ENCODE results near the gene PLEKHA5.
"Not testable (repeated sequence)": the region's sequence is repeated elsewhere in the genome, so short reads cannot be mapped to it uniquely, and the experiment has no call there.

The PLEKHA5 gene

GRCh38 chr12:19223018-19223417 is 93.5 kb downstream of the PLEKHA5 start:
- TF ChIP-seq CTCF (IDR thresholded peaks at IDR 0.05; ENCODE audit: extremely low read depth, insufficient read depth, missing control alignments): no peak
- no peak for DNase-seq (ENCODE audit: low spot score)
- in situ Hi-C loops (cut with MboI; ENCODE audit: low pct_unique_long_range_greater_than_20kb, low sequenced_read_pairs, unreplicated experiment): no loop called here

DNA sequence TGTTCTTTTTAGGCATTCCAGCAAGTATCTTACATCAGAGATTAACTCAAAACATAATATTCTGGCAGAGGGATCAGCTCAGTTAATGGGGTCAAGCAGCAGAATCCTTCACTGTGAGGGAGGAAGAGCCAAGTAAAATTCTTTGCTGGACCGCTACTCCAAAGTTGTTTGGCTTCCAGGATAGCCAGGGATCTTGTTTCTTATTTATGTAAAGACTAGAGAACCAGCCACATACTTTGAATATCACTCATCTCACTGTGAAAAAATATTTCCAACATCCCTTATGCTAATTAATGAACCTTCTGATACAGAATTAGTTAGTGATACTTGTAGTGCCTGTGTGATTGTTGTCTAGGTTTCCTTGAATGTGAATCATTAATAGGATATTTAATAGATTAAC is 94.2 kb downstream of the PLEKHA5 start:
- TF ChIP-seq CTCF (IDR thresholded peaks at IDR 0.05; ENCODE audit: extremely low read depth, insufficient read depth, missing control alignments): no peak
- no peak for DNase-seq (ENCODE audit: low spot score)
- in situ Hi-C loops (cut with MboI; ENCODE audit: low pct_unique_long_range_greater_than_20kb, low sequenced_read_pairs, unreplicated experiment): no loop called here

- no peak for TF ChIP-seq CTCF (IDR thresholded peaks at IDR 0.05; ENCODE audit: extremely low read depth, insufficient read depth, missing control alignments)
- in situ Hi-C loops (cut with MboI; ENCODE audit: low pct_unique_long_range_greater_than_20kb, low sequenced_read_pairs, unreplicated experiment): no loop called here
- no peak for DNase-seq (ENCODE audit: low spot score)
Measured at GRCh38 chr12:19224746-19225145, 95.2 kb downstream of the PLEKHA5 start.

GRCh38 chr12:19227190-19227879 is 97.8 kb downstream of the PLEKHA5 start:
- in situ Hi-C loops (cut with MboI; ENCODE audit: low pct_unique_long_range_greater_than_20kb, low sequenced_read_pairs, unreplicated experiment): no loop called here
- no peak for TF ChIP-seq CTCF (IDR thresholded peaks at IDR 0.05; ENCODE audit: extremely low read depth, insufficient read depth, missing control alignments)
- no peak for DNase-seq (ENCODE audit: low spot score)

DNA sequence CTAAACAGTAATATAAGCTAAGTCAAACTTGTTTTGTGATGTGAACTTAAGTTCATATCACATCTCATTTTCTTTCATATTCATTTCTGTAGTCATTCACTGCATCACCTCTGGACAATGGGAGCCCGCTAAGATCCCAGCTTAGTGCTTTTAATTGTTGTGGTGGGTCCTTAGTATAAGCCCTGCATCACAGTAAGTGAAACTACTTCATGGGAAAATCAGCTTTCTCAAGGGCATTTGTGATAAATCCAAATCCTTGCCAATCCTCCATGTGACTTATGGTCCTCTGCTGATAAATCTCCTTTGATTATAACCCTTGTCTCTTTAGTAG is 98.3 kb downstream of the PLEKHA5 start:
- in situ Hi-C loops (cut with MboI; ENCODE audit: low pct_unique_long_range_greater_than_20kb, low sequenced_read_pairs, unreplicated experiment): no loop called here
- no peak for DNase-seq (ENCODE audit: low spot score)
- TF ChIP-seq CTCF (IDR thresholded peaks at IDR 0.05; ENCODE audit: extremely low read depth, insufficient read depth, missing control alignments): no peak

- in situ Hi-C loops (cut with MboI; ENCODE audit: low pct_unique_long_range_greater_than_20kb, low sequenced_read_pairs, unreplicated experiment): not testable (repeated sequence)
Measured at GRCh38 chr12:19229021-19229420, 99.5 kb downstream of the PLEKHA5 start.

GRCh38 chr12:19230299-19230866 is 100.8 kb downstream of the PLEKHA5 start:
- no peak for DNase-seq (ENCODE audit: low spot score)
- no peak for TF ChIP-seq CTCF (IDR thresholded peaks at IDR 0.05; ENCODE audit: extremely low read depth, insufficient read depth, missing control alignments)

More at GRCh38 chr12:19229021-19229420, 99.5 kb downstream of the PLEKHA5 start:
- not testable (repeated sequence) for DNase-seq (ENCODE audit: low spot score)

More at GRCh38 chr12:19230299-19230866, 100.8 kb downstream of the PLEKHA5 start:
- in situ Hi-C loops (cut with MboI; ENCODE audit: low pct_unique_long_range_greater_than_20kb, low sequenced_read_pairs, unreplicated experiment): no loop called here
